Measurements from ENCODE around the gene SLC35G6.

SLC35G6 gene

GRCh38 chr17:7511108-7511507 is 29.9 kb downstream of the SLC35G6 start:
- H3K27me3 ChIP-seq (ENCODE audit: low read depth, low read length), result no peaks in the 10 kb centered on the region
- H3K36me3 ChIP-seq (replicated peaks; ENCODE audit: low read depth, low read length), result peaks cover 26% of the 10 kb centered on the region
- no peak overlapping the region for H3K27ac ChIP-seq (ENCODE audit: low read length)
- H3K9me3 ChIP-seq (ENCODE audit: insufficient read depth, low read length), result no peaks in the 10 kb centered on the region
- TF ChIP-seq EZH2phosphoT487 (IDR thresholded peaks at IDR 0.05; ENCODE audit: low read depth), result no peak
- TF ChIP-seq CTCF (IDR thresholded peaks at IDR 0.05; ENCODE audit: low read depth, low read length), result no peak
- H3K4me3 ChIP-seq (ENCODE audit: low read length), result no peak overlapping the region
- H3K79me2 ChIP-seq (ENCODE audit: low read length), result no peaks in the 10 kb centered on the region
- no peak overlapping the region for H3K9ac ChIP-seq (ENCODE audit: low read length)
- H3K4me2 ChIP-seq (ENCODE audit: low read length), result no peak overlapping the region
- no peaks in the 10 kb centered on the region for H4K20me1 ChIP-seq (ENCODE audit: insufficient read depth, low read length)
- no peaks in the 10 kb centered on the region for H3K4me1 ChIP-seq (ENCODE audit: low read length)
- H2AFZ ChIP-seq (ENCODE audit: low read depth, low read length), result no peak overlapping the region

- no peak overlapping the region for H2AFZ ChIP-seq (ENCODE audit: low read depth, low read length)
- TF ChIP-seq CTCF (IDR thresholded peaks at IDR 0.05; ENCODE audit: low read depth, low read length) (no peak), EZH2phosphoT487 (IDR thresholded peaks at IDR 0.05; ENCODE audit: low read depth) (no peak)
- no peaks in the 10 kb centered on the region for H3K4me1 ChIP-seq (ENCODE audit: low read length)
Measured at GRCh38 chr17:7512105-7512504, 30.9 kb downstream of the SLC35G6 start.

GRCh38 chr17:7512824-7513540 is 31.7 kb downstream of the SLC35G6 start:
- H4K20me1 ChIP-seq (ENCODE audit: insufficient read depth, low read length), result no peaks in the 10 kb centered on the region
- H2AFZ ChIP-seq (ENCODE audit: low read depth, low read length), result no peak overlapping the region
- H3K4me2 ChIP-seq (ENCODE audit: low read length), result no peak overlapping the region
- H3K36me3 ChIP-seq (replicated peaks; ENCODE audit: low read depth, low read length), result peaks cover 21% of the 10 kb centered on the region
- H3K4me3 ChIP-seq (ENCODE audit: low read length), result no peak overlapping the region
- H3K27ac ChIP-seq (ENCODE audit: low read length), result no peak overlapping the region
- no peak overlapping the region for H3K9ac ChIP-seq (ENCODE audit: low read length)
- no peaks in the 10 kb centered on the region for H3K27me3 ChIP-seq (ENCODE audit: low read depth, low read length)
- H3K9me3 ChIP-seq (ENCODE audit: insufficient read depth, low read length), result no peaks in the 10 kb centered on the region
- no peaks in the 10 kb centered on the region for H3K4me1 ChIP-seq (ENCODE audit: low read length)
- no peaks in the 10 kb centered on the region for H3K79me2 ChIP-seq (ENCODE audit: low read length)
- TF ChIP-seq EZH2phosphoT487 (IDR thresholded peaks at IDR 0.05; ENCODE audit: low read depth) (no peak), CTCF (IDR thresholded peaks at IDR 0.05; ENCODE audit: low read depth, low read length) (no peak)

More at GRCh38 chr17:7512105-7512504, 30.9 kb downstream of the SLC35G6 start:
- no peak overlapping the region for H3K9ac ChIP-seq (ENCODE audit: low read length)
- H3K9me3 ChIP-seq (ENCODE audit: insufficient read depth, low read length), result no peaks in the 10 kb centered on the region
- peaks cover 22% of the 10 kb centered on the region for H3K36me3 ChIP-seq (replicated peaks; ENCODE audit: low read depth, low read length)
- H3K27me3 ChIP-seq (ENCODE audit: low read depth, low read length), result no peaks in the 10 kb centered on the region
- no peak overlapping the region for H3K27ac ChIP-seq (ENCODE audit: low read length)
- no peak overlapping the region for H3K4me3 ChIP-seq (ENCODE audit: low read length)
- H3K79me2 ChIP-seq (ENCODE audit: low read length), result no peaks in the 10 kb centered on the region
- no peaks in the 10 kb centered on the region for H4K20me1 ChIP-seq (ENCODE audit: insufficient read depth, low read length)
- no peak overlapping the region for H3K4me2 ChIP-seq (ENCODE audit: low read length)

- Histone ChIP-seq H3K79me2 (ENCODE audit: low read length) (no peaks in the 10 kb centered on the region), H3K36me3 (replicated peaks; ENCODE audit: low read depth, low read length) (peaks cover 15% of the 10 kb centered on the region), H3K4me1 (ENCODE audit: low read length) (no peaks in the 10 kb centered on the region), H3K9me3 (ENCODE audit: insufficient read depth, low read length) (no peaks in the 10 kb centered on the region), H2AFZ (ENCODE audit: low read depth, low read length) (no peak overlapping the region), H3K4me3 (ENCODE audit: low read length) (no peak overlapping the region), H3K9ac (ENCODE audit: low read length) (no peak overlapping the region), H3K4me2 (ENCODE audit: low read length) (no peak overlapping the region), H4K20me1 (ENCODE audit: insufficient read depth, low read length) (no peaks in the 10 kb centered on the region), H3K27ac (ENCODE audit: low read length) (no peak overlapping the region), H3K27me3 (ENCODE audit: low read depth, low read length) (no peaks in the 10 kb centered on the region)
- no peak for TF ChIP-seq EZH2phosphoT487 (IDR thresholded peaks at IDR 0.05; ENCODE audit: low read depth)
- no peak for TF ChIP-seq CTCF (IDR thresholded peaks at IDR 0.05; ENCODE audit: low read depth, low read length)
Measured at GRCh38 chr17:7513850-7514419, 32.7 kb downstream of the SLC35G6 start.
